Measurements from ENCODE around the gene MAGEB17.
"Not testable (repeated sequence)": the region's sequence is repeated elsewhere in the genome, so short reads cannot be mapped to it uniquely, and the experiment has no call there.

Gene MAGEB17

GRCh38 chrX:16156692-16157331, 10.5 kb upstream of the MAGEB17 start:
- no peak for DNase-seq (ENCODE audit: low read depth, low spot score)

DNA sequence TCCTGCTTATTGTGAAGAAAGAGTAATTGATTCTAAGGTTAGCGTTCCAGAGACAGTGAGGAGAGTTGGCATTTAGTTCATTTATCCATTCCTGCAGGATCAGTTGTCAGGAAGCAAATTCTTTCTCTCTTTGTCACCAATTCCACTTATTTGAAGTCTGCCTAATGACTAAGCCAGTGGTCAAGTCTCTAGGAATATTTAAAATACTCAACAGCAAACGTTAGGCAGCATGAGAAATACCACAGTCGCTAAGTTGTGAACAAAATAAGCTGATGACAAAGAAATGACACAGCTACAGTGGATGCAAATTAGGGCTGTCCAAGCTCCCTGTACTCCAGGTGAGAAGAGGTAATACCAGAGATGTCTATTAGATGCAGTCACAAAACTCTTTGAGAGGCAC, 6.6 kb upstream of the MAGEB17 start:
- DNase-seq (ENCODE audit: low read depth, low spot score), result peak; percentile 87

GRCh38 chrX:16161173-16161572, 6.1 kb upstream of the MAGEB17 start:
- DNase-seq (ENCODE audit: low read depth, low spot score), result not testable (repeated sequence)

- DNase-seq (ENCODE audit: low read depth, low spot score), result no peak
These were observed 4.9 kb upstream of the MAGEB17 start for GRCh38 chrX:16162391-16162790.

DNA sequence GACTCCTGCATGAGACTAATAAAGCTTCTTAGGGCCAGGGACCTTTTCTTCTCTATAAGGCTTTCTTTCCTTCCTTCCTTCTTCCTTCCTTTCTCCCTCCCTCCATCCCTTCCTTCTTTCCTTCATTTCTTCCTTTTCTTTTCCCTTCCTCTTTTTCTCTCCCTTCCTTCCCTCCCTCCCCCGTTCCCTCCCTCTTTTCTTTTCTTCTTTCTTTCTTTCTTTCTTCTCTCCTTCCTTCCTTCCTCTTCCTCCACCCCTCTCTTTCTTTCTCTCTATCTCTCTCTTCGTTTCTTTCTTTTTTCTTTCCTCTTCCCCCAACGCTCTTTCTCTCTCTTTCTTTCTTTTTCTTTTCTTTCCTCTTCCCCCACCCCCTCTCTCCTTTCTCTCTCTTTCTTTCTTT, 2.5 kb upstream of the MAGEB17 start:
- DNase-seq (ENCODE audit: low read depth, low spot score), result no peak

DNA sequence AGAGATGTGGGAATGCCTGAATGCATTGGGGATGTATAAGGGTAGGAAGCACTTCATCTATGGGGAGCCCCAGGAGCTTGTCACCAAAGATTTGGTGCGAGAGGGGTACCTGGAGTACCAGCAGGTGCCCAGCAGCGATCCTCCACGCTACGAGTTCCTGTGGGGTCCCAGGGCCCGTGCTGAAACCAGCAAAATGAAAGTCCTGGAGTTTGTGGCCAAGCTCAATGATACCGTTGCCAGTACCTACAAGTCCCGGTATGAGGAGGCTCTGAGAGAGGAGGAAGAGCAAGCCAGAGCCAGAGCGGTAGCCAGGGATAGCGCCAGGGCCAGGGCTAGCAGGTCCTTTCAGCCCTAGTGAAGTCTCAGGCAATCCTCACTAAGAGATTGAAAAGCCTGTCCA, 3.8 kb downstream of the MAGEB17 start:
- DNase-seq (ENCODE audit: low read depth, low spot score), result no peak

DNA sequence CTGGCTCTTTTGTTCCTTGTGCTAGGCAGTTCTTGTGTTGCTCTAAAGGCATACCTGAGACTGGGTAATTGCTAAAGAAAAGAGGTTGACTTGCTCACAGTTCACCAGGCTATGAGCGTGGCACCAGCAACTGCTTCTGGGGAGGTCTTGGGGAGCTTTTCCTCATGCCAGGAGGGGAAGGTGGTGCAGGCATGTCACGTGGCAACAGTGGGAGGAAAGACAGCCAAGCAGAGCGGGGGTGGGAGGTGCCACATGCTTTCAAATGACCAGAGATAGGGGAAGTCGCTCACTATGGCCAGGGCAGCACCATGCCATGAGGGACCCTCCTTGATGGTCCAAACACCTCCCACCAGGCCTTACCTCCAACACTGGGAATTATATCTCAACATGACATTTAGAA, 4.7 kb downstream of the MAGEB17 start:
- DNase-seq (ENCODE audit: low read depth, low spot score), result no peak

- no peak for DNase-seq (ENCODE audit: low read depth, low spot score)
These were observed 5.1 kb downstream of the MAGEB17 start for GRCh38 chrX:16172391-16172790.

GRCh38 chrX:16175329-16176061, 8.2 kb downstream of the MAGEB17 start:
- no peak for DNase-seq (ENCODE audit: low read depth, low spot score)

- no peak for DNase-seq (ENCODE audit: low read depth, low spot score)
These were observed 10.0 kb downstream of the MAGEB17 start for GRCh38 chrX:16177260-16177659.

GRCh38 chrX:16183843-16184242, 16.6 kb downstream of the MAGEB17 start:
- not testable (repeated sequence) for DNase-seq (ENCODE audit: low read depth, low spot score)

DNA sequence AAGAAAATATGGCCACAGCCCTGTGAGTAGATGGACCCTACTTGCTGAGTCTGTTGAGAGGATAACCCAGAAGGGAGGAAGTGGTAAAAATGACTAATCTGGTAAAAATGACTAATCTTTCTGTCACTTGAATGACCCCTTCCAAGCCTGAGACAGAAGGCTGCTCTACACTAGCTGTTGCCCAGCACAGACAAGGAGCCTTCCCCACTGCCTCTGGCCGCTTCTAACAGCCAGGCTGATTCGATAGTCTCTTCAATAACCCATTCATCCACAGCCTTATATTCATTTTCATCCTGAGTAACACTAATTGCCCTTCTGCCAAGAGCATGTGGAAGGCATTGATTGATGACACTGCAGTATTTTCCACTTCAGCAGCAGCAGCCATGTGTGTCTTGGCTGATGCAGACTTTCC, 18.4 kb downstream of the MAGEB17 start:
- DNase-seq (ENCODE audit: low read depth, low spot score), result peak; percentile 78

DNA sequence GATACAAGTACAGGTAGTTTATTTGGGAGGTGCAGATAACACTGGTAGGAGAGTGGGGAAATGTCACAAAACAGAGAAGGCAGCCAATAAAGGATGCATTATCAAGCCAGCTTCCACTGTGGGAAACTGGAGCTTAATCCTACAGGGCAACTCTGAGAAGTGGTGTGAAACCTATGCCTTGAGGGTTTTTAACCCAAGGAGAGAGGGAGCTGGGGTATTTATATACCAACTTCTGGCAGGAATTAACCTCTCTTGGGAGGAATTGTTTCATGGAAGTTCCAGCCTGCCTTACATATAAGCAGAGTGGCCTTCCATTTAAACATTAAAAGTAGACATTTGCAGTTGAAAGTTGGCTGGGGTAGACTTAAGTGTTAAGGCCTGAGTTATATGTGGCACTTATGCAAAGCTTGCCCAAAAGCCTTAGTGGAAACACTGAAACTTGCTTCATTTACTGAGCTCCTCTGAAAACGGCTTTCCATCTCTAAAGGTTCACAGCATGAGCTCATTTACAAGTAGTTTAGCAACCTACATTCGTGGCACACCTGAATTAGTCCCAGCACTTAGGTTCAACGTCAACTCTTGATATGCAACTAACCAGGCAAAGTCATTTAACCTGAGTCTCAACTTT, 19.2 kb downstream of the MAGEB17 start:
- DNase-seq (ENCODE audit: low read depth, low spot score), result no peak

DNA sequence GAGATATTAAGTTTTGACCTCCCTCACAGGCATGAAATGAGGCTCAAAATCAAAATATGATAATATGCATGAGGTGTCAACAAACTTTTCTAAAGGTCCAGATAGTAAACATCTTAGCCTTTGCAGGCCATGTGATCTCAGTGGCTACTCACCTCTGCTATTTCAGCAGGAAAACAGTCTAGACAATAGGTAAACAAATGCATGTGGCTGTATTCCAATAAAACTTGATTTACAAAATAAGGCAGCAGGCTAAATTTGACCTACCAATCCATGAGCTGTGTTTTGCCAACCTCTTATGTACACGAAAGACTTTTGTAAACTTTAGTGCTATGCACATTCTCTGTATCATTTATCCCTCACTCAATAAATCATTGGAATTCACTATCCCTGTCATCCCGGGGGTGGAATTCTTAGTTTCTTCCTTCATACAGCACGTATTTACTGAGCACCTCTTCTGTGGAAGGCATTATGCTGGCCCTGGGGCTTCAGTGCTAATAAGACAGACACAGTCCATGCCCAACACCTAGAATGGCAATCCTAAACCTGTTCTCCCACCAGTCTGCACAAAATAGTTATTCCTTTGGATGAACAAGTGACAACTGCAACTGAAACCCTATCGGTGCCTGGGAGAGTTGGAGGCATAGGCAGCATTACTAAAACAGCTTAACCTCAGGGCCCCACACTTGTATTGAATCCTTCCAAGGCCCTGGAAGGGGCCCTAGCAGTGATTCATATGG, 19.9 kb downstream of the MAGEB17 start:
- no peak for DNase-seq (ENCODE audit: low read depth, low spot score)

- DNase-seq (ENCODE audit: low read depth, low spot score), result no peak
These were observed 21.4 kb downstream of the MAGEB17 start for GRCh38 chrX:16188687-16189086.

- DNase-seq (ENCODE audit: low read depth, low spot score), result no peak
These were observed 24.3 kb downstream of the MAGEB17 start for GRCh38 chrX:16191605-16192004.

- DNase-seq (ENCODE audit: low read depth, low spot score), result no peak
These were observed 29.5 kb downstream of the MAGEB17 start for GRCh38 chrX:16196829-16197228.

DNA sequence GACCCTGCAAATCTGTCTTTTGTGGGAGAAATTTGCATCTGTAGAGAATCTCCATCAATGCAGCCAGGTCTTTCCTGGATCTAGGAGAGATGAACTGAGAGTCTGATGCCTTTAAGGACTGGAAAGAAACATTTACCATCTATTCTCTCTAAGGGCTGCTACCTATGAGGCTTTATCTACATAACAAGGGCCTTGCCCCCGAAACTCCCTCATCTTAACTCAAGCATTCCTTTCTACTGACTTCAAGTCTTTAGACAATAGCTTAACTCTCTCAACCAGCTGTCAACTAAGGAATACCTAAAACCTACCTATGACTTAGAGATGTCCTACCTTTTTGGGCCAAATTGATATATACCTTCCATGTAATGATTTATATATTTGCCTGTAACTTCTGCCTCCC, 32.1 kb downstream of the MAGEB17 start:
- no peak for DNase-seq (ENCODE audit: low read depth, low spot score)

- no peak for DNase-seq (ENCODE audit: low read depth, low spot score)
These were observed 35.7 kb downstream of the MAGEB17 start for GRCh38 chrX:16202943-16203342.

DNA sequence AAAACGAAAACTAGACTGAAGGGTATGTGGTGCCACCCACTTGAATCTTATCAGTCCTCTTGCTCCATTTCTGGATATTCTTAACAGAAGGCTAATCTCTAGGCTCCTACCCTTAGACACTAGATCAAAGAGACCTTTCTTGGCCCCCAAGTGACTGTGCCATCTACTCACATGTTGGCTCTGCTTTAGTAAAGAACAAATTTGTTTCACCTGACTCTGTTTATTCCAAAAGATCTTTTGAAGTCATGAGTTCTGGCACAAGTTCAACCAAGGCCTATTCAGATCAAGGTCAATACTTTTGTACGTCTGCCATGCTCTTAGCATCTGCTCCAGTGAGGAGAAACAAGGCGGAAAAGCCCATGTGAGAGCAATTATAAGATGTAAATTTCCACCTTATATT, 37.3 kb downstream of the MAGEB17 start:
- DNase-seq (ENCODE audit: low read depth, low spot score), result no peak

GRCh38 chrX:16205840-16206239, 38.6 kb downstream of the MAGEB17 start:
- no peak for DNase-seq (ENCODE audit: low read depth, low spot score)

GRCh38 chrX:16207634-16208033, 40.4 kb downstream of the MAGEB17 start:
- no peak for DNase-seq (ENCODE audit: low read depth, low spot score)

All from astrocyte of the hippocampus (primary cell).